Measurements from ENCODE around the gene WDR1. TPM values are rescaled to one million over a fixed set of nuclear protein-coding genes. Genes with fewer than 3 reads are reported as not detected.

The WDR1 gene
- total RNA-seq, 1 experiment from 2014 or later, result 199 TPM

DNA sequence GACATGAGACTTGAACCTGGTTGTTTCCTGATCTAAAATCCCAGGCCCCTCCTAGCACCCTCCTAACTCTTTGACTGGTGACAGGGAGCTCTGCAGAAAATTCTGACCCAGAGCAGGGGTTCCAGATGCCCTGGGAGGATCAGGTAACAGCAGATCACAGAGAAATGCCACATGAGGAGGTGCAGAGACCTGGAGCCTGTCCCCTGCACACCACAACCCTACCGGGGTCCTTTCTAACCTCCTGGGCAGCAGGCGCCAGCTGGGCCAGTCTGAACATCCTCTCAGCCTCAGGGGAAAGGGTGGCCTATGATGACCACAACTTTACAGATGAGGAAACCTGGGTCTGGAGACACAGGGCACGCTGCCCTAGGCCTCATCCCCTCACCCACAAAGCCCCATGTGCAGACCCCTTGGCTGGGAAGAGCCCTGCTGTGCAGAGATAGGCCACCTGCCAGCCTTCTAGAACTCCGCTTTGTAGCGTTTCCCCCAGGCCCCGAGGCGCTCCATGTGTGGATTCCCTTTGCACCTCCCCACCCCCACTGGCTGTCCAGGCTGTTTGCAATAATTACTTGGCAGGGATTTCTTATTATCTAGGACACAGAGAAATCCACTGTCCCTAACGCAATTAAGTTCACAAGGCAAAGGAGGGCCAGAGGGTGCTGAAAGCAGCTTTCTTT, 36.5 kb downstream of the WDR1 start:
- no peaks in the 10 kb centered on the region for H3K9me3 Mint-ChIP-seq (ENCODE audit: low read depth, unreplicated experiment)
- TF ChIP-seq, protein P1, sequence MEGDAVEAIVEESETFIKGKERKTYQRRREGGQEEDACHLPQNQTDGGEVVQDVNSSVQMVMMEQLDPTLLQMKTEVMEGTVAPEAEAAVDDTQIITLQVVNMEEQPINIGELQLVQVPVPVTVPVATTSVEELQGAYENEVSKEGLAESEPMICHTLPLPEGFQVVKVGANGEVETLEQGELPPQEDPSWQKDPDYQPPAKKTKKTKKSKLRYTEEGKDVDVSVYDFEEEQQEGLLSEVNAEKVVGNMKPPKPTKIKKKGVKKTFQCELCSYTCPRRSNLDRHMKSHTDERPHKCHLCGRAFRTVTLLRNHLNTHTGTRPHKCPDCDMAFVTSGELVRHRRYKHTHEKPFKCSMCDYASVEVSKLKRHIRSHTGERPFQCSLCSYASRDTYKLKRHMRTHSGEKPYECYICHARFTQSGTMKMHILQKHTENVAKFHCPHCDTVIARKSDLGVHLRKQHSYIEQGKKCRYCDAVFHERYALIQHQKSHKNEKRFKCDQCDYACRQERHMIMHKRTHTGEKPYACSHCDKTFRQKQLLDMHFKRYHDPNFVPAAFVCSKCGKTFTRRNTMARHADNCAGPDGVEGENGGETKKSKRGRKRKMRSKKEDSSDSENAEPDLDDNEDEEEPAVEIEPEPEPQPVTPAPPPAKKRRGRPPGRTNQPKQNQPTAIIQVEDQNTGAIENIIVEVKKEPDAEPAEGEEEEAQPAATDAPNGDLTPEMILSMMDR (IDR thresholded peaks at IDR 0.05; ENCODE audit: unreplicated experiment), result no peak
- DNase-seq, result no peak
- intact Hi-C loops (cut with micrococcal nuclease; ENCODE audit: unreplicated experiment), result no loop called here
- CTCF ChIA-PET, result no interaction called here
- H3K36me3 Mint-ChIP-seq (ENCODE audit: insufficient read depth, unreplicated experiment), result peaks cover 17% of the 10 kb centered on the region
- H3K27ac Mint-ChIP-seq (ENCODE audit: unreplicated experiment), result no peak overlapping the region
- H3K4me1 Mint-ChIP-seq (ENCODE audit: low read depth, unreplicated experiment), result no peaks in the 10 kb centered on the region
- BruUV-seq (replicated peaks), result no TSS peak
- H3K4me3 Mint-ChIP-seq (ENCODE audit: low read depth, unreplicated experiment), result no peak overlapping the region
- H3K27me3 Mint-ChIP-seq (ENCODE audit: unreplicated experiment), result no peaks in the 10 kb centered on the region

DNA sequence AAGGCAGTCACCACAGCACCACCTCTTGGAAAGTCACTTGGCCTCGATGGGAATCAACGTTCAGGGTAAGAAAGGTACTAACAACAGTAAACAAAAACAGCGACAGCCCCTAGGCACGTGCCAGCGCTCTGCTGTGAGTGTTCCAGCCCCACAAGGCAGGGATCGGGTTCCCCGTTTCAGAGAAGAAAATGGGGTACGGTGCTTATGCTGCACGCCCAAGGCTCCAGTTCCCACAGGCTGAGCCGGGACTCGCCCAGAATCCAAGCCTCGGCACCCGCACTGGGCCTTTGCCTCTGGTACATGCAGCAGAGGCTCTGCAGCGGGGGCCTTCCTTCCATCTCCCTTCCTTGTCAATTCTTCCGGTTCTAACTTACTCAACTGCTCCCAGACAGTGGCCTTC, 37.3 kb downstream of the WDR1 start:
- Mint-ChIP-seq H3K4me3 (ENCODE audit: low read depth, unreplicated experiment) (no peak overlapping the region), H3K4me1 (ENCODE audit: low read depth, unreplicated experiment) (no peaks in the 10 kb centered on the region), H3K36me3 (ENCODE audit: insufficient read depth, unreplicated experiment) (peaks cover 12% of the 10 kb centered on the region), H3K9me3 (ENCODE audit: low read depth, unreplicated experiment) (no peaks in the 10 kb centered on the region), H3K27me3 (ENCODE audit: unreplicated experiment) (no peaks in the 10 kb centered on the region), H3K27ac (ENCODE audit: unreplicated experiment) (no peak overlapping the region)
- CTCF ChIA-PET, result no interaction called here
- TF ChIP-seq, protein P1 (IDR thresholded peaks at IDR 0.05; ENCODE audit: unreplicated experiment), result no peak
- no peak for DNase-seq
- no TSS peak for BruUV-seq (replicated peaks)
- intact Hi-C loops (cut with micrococcal nuclease; ENCODE audit: unreplicated experiment), result no loop called here

DNA sequence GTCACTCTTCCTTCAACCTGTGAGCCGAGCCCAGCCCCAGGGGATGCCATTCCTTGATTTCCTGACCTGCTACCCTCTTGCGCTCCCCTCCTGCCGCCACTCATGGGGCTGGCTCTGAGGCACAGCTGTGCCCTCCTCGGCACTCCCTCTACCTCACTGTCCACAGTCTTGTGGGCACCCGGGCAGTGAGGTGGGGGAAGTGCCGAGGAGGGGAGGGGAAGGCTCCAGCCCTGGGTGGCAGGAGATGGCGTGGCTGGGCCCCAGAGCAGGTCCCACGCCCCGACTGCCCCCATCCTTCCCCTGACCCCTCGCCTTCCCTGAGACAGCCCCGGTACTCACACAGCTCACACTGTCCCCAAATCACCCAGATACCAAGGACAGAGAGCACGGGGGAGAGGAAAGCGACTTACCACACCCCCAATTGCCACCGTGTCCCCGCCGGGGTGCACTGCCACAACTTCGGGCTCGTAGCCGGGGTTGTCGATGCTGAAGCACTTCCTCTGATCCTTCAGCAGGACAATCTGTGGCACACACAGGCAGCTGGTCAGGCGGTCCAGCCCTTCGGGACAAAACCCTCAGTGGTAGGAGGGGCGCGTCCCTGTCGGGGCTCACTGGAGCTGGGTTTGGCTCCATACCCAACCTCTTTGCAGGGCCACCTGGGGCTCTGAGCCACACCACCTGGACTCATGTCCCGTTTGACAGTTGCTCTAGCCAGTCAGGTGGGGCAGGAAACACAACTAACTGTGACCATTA, 37.9 kb downstream of the WDR1 start:
- H3K9me3 Mint-ChIP-seq (ENCODE audit: low read depth, unreplicated experiment), result no peaks in the 10 kb centered on the region
- intact Hi-C loops (cut with micrococcal nuclease; ENCODE audit: unreplicated experiment), result no loop called here
- no peak overlapping the region for H3K4me3 Mint-ChIP-seq (ENCODE audit: low read depth, unreplicated experiment)
- no peaks in the 10 kb centered on the region for H3K4me1 Mint-ChIP-seq (ENCODE audit: low read depth, unreplicated experiment)
- no peak overlapping the region for H3K27ac Mint-ChIP-seq (ENCODE audit: unreplicated experiment)
- DNase-seq, result no peak
- CTCF ChIA-PET, result no interaction called here
- H3K27me3 Mint-ChIP-seq (ENCODE audit: unreplicated experiment), result no peaks in the 10 kb centered on the region
- BruUV-seq (replicated peaks), result no TSS peak
- H3K36me3 Mint-ChIP-seq (ENCODE audit: insufficient read depth, unreplicated experiment), result peaks cover 10% of the 10 kb centered on the region
- TF ChIP-seq, protein P1 (IDR thresholded peaks at IDR 0.05; ENCODE audit: unreplicated experiment), result no peak

DNA sequence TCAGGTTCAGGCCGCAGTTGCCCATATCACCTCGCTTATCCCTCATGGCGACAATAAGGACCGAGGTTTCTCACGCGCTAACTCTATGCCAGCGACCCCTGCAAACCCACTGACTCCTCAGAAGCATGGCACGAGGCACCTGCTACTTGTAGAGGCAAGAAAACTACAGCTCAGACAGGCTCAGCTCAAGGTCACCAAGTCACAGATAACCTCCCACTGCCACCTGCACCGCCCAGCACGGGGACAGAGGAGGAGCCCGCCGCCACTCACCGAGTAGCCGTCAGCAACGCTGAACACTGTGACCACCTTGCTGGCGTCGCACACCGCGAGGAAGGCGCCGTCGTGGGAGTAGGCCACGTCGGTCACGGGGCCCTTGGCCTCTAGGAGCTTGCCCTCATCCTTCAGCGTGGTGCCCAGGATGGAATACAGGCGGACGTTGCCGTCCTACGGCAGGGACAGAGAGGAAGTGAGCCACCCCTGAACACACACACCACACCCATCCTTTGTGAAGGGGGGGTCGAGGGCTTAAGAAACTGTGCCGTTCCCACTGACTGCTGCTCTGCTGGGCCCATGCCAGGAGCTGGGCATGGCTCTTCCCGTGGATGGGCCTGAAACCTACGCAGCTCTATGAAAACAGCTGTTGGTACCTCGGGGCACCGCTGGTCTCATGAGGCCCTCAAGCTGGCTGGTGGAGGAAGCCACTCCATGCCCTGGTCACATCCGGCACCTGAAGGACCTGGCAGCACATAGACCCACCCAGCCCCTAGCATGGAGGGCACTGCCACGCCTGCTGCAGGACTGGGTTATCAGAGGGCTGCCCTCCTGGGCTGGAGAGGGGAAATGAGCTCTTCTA, 38.9 kb downstream of the WDR1 start:
- DNase-seq, result no peak
- no TSS peak for BruUV-seq (replicated peaks)
- TF ChIP-seq, protein P1 (IDR thresholded peaks at IDR 0.05; ENCODE audit: unreplicated experiment), result no peak
- H3K27me3 Mint-ChIP-seq (ENCODE audit: unreplicated experiment), result no peaks in the 10 kb centered on the region
- no peak overlapping the region for H3K4me3 Mint-ChIP-seq (ENCODE audit: low read depth, unreplicated experiment)
- intact Hi-C loops (cut with micrococcal nuclease; ENCODE audit: unreplicated experiment), result no loop called here
- H3K27ac Mint-ChIP-seq (ENCODE audit: unreplicated experiment), result no peak overlapping the region
- no peaks in the 10 kb centered on the region for H3K4me1 Mint-ChIP-seq (ENCODE audit: low read depth, unreplicated experiment)
- peaks cover 15% of the 10 kb centered on the region for H3K36me3 Mint-ChIP-seq (ENCODE audit: insufficient read depth, unreplicated experiment)
- CTCF ChIA-PET, result no interaction called here
- H3K9me3 Mint-ChIP-seq (ENCODE audit: low read depth, unreplicated experiment), result no peaks in the 10 kb centered on the region

Data from Calu3 (cell line).